WTC11 (cell line): ENCODE data around the gene POLD4. TPM values are rescaled to one million over a fixed set of nuclear protein-coding genes. Genes with fewer than 3 reads are reported as not detected.

Experiments
- CREM ChIP-seq: sonication (generic); formaldehyde crosslinking; IDR thresholded peaks from 2 replicates; pipeline ENCODE4 v1.8.1; 2022; ENCODE audit warnings: mild to moderate bottlenecking, missing genetic modification reagents, moderate library complexity
- ESRRA ChIP-seq: sonication (generic); formaldehyde crosslinking; IDR thresholded peaks from 2 replicates; pipeline ENCODE4 v1.8.1; 2022; ENCODE audit warnings: mild to moderate bottlenecking, missing genetic modification reagents, borderline replicate concordance
- GTF2I ChIP-seq: fragments of 250-450 bp; sonication (Bioruptor Pico); conservative IDR thresholded peaks from 2 replicates; pipeline ENCODE4 v1.4.0; 2021; ENCODE audit warnings: mild to moderate bottlenecking
- HMGA2 ChIP-seq: fragments of 250-450 bp; sonication (Bioruptor Pico); IDR thresholded peaks from 2 replicates; pipeline ENCODE4 v1.4.0; 2021; ENCODE audit warnings: mild to moderate bottlenecking, moderate library complexity
- NFATC4 ChIP-seq: fragments of 250-450 bp; sonication (Bioruptor Pico); IDR thresholded peaks from 2 replicates; pipeline ENCODE4 v1.9.0; 2021; ENCODE audit warnings: mild to moderate bottlenecking
- NR2C2 ChIP-seq: sonication (generic); formaldehyde crosslinking; IDR thresholded peaks from 2 replicates; pipeline ENCODE4 v1.8.0; 2022; ENCODE audit warnings: mild to moderate bottlenecking, missing genetic modification reagents
- RELA ChIP-seq: sonication (generic); formaldehyde crosslinking; IDR thresholded peaks from 2 replicates; pipeline ENCODE4 v1.8.1; 2022; ENCODE audit warnings: missing genetic modification reagents, mild to moderate bottlenecking, borderline replicate concordance
- SMAD3 ChIP-seq: sonication (generic); formaldehyde crosslinking; IDR thresholded peaks from 2 replicates; pipeline ENCODE4 v1.8.0; 2022; ENCODE audit warnings: missing genetic modification reagents, mild to moderate bottlenecking, borderline replicate concordance
- STAT6 ChIP-seq: sonication (generic); formaldehyde crosslinking; conservative IDR thresholded peaks from 2 replicates; pipeline ENCODE4 v1.8.1; 2023; ENCODE audit warnings: mild to moderate bottlenecking, low read depth, missing genetic modification reagents, moderate library complexity
- TCF7 ChIP-seq: sonication (generic); formaldehyde crosslinking; IDR thresholded peaks from 2 replicates; pipeline ENCODE4 v1.8.0; 2022; ENCODE audit warnings: mild to moderate bottlenecking, low read depth, missing genetic modification reagents, moderate library complexity
- USF1 ChIP-seq: sonication (generic); formaldehyde crosslinking; IDR thresholded peaks from 2 replicates; pipeline ENCODE4 v1.8.0; 2022; ENCODE audit warnings: mild to moderate bottlenecking, missing genetic modification reagents
- USF2 ChIP-seq: sonication (generic); formaldehyde crosslinking; IDR thresholded peaks from 2 replicates; pipeline ENCODE4 v1.8.1; 2023; ENCODE audit warnings: mild to moderate bottlenecking, missing genetic modification reagents, moderate library complexity
- ZNF121 ChIP-seq: sonication (generic); formaldehyde crosslinking; IDR thresholded peaks from 2 replicates; pipeline ENCODE4 v1.8.0; 2023; ENCODE audit warnings: missing genetic modification reagents
- ZNF219 ChIP-seq: sonication (generic); formaldehyde crosslinking; IDR thresholded peaks from 2 replicates; pipeline ENCODE4 v1.8.0; 2023; ENCODE audit warnings: missing genetic modification reagents, mild to moderate bottlenecking, borderline replicate concordance
- ZNF281 ChIP-seq: sonication (generic); formaldehyde crosslinking; IDR thresholded peaks from 2 replicates; pipeline ENCODE4 v1.8.0; 2023; ENCODE audit warnings: mild to moderate bottlenecking, missing genetic modification reagents
- ZNF532 ChIP-seq: fragments of 250-450 bp; sonication (Bioruptor Pico); IDR thresholded peaks from 2 replicates; pipeline ENCODE4 v1.9.0; 2021; ENCODE audit warnings: mild to moderate bottlenecking, borderline replicate concordance
- ZSCAN18 ChIP-seq: fragments of 250-450 bp; sonication (Bioruptor Pico); IDR thresholded peaks from 2 replicates; pipeline ENCODE4 v2.1.2; 2022; ENCODE audit warnings: mild to moderate bottlenecking, moderate library complexity
- total RNA-seq: library from RNA; stranded (reverse); gene quantifications from 3 replicates; pipeline ENCODE4 v1.2.3, GENCODE V29; 2021
- TF ChIP-seq, protein P1 (sequence below): sonication (generic); formaldehyde crosslinking; IDR thresholded peaks from 2 replicates; pipeline ENCODE4 v1.8.0; 2023; ENCODE audit warnings: missing genetic modification reagents
- TF ChIP-seq, protein P2 (sequence below): sonication (generic); formaldehyde crosslinking; IDR thresholded peaks from 2 replicates; pipeline ENCODE4 v1.8.0; 2023; ENCODE audit warnings: missing genetic modification reagents, mild to moderate bottlenecking, borderline replicate concordance

Gene POLD4
- total RNA-seq, 1 experiment from 2014 or later = 30.3 TPM

GRCh38 chr11:67391304-67392182 lies 38.2 kb upstream of the POLD4 start, which contains the start of gene RAD9A (continued):
- TF ChIP-seq SMAD3 (no peak), TCF7 (CRISPR knock-in tag) (0 out of 2 replicates have a peak, but pooled peaks have one; percentile 39), USF1 (CRISPR knock-in tag) (peak; percentile 100), ZNF532 (CRISPR knock-in tag) (no peak), CREM (CRISPR knock-in tag) (peak; percentile 66; the same call in 1 of the 2 replicates), NFATC4 (no peak), ZSCAN18 (no peak), GTF2I (CRISPR knock-in tag) (no peak), ESRRA (CRISPR knock-in tag) (peak; percentile 94), ZNF121 (CRISPR knock-in tag) (no peak), ZNF219 (CRISPR knock-in tag) (no peak), HMGA2 (CRISPR knock-in tag) (no peak), NR2C2 (CRISPR knock-in tag) (peak; percentile 76), RELA (no peak), STAT6 (CRISPR knock-in tag) (no peak), USF2 (CRISPR knock-in tag) (peak; percentile 100), ZNF281 (CRISPR knock-in tag) (peak; percentile 91)
- TF ChIP-seq, protein P1, sequence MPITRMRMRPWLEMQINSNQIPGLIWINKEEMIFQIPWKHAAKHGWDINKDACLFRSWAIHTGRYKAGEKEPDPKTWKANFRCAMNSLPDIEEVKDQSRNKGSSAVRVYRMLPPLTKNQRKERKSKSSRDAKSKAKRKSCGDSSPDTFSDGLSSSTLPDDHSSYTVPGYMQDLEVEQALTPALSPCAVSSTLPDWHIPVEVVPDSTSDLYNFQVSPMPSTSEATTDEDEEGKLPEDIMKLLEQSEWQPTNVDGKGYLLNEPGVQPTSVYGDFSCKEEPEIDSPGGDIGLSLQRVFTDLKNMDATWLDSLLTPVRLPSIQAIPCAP (CRISPR knock-in tag) = peak; percentile 88; the same call in 1 of the 2 replicates
- TF ChIP-seq, protein P2, sequence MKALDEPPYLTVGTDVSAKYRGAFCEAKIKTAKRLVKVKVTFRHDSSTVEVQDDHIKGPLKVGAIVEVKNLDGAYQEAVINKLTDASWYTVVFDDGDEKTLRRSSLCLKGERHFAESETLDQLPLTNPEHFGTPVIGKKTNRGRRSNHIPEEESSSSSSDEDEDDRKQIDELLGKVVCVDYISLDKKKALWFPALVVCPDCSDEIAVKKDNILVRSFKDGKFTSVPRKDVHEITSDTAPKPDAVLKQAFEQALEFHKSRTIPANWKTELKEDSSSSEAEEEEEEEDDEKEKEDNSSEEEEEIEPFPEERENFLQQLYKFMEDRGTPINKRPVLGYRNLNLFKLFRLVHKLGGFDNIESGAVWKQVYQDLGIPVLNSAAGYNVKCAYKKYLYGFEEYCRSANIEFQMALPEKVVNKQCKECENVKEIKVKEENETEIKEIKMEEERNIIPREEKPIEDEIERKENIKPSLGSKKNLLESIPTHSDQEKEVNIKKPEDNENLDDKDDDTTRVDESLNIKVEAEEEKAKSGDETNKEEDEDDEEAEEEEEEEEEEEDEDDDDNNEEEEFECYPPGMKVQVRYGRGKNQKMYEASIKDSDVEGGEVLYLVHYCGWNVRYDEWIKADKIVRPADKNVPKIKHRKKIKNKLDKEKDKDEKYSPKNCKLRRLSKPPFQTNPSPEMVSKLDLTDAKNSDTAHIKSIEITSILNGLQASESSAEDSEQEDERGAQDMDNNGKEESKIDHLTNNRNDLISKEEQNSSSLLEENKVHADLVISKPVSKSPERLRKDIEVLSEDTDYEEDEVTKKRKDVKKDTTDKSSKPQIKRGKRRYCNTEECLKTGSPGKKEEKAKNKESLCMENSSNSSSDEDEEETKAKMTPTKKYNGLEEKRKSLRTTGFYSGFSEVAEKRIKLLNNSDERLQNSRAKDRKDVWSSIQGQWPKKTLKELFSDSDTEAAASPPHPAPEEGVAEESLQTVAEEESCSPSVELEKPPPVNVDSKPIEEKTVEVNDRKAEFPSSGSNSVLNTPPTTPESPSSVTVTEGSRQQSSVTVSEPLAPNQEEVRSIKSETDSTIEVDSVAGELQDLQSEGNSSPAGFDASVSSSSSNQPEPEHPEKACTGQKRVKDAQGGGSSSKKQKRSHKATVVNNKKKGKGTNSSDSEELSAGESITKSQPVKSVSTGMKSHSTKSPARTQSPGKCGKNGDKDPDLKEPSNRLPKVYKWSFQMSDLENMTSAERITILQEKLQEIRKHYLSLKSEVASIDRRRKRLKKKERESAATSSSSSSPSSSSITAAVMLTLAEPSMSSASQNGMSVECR (CRISPR knock-in tag) = peak; percentile 98
